Thoracic aorta (tissue), 2 donors: Measurements from ENCODE around the gene SLC44A3. TPM values are rescaled to one million over a fixed set of nuclear protein-coding genes. Genes with fewer than 3 reads are reported as not detected.

ENCODE experiments used
- ATAC-seq: fragments of 150-250 bp; one replicate; pipeline ENCODE4 v1.8.0; 2017; ENCODE audit warnings: low read depth; ENCODE audit not compliant: insufficient number of reproducible peaks, low FRiP score
- DNase-seq: peaks from one replicate; pipeline ENCODE4 v3.0.0-alpha.2; 2020; ENCODE audit warnings: low spot score
- H3K27ac ChIP-seq, 2 donors: fragments of 200-600 bp; sonication (generic); 1 replicate in 1 of 2; 2 replicates in 1 of 2; pipeline ENCODE4 v1.5.1; 2016; ENCODE audit warnings: mild to moderate bottlenecking in 2 of 2, moderate library complexity in 2 of 2
- H3K27me3 ChIP-seq: fragments of 200-600 bp; sonication (generic); replicated peaks from 2 replicates; pipeline ENCODE4 v1.6.0; 2016; ENCODE audit warnings: mild to moderate bottlenecking; ENCODE audit not compliant: insufficient read depth
- H3K36me3 ChIP-seq: fragments of 200-600 bp; sonication (generic); one replicate; pipeline ENCODE4 v1.5.1; 2016
- H3K4me1 ChIP-seq, 2 donors: fragments of 200-600 bp; sonication (generic); 1 replicate in 1 of 2; 2 replicates in 1 of 2; pipeline versions ENCODE4 v1.5.1 to v1.6.0; 2016; ENCODE audit warnings: low read depth in 2 of 2, mild to moderate bottlenecking in 1 of 2; ENCODE audit not compliant: control insufficient read depth in 1 of 2
- H3K4me3 ChIP-seq: fragments of 200-600 bp; sonication (generic); 2 replicates; pipeline ENCODE4 v1.5.1; 2016; ENCODE audit warnings: mild to moderate bottlenecking
- H3K9me3 ChIP-seq: fragments of 200-600 bp; sonication (generic); 2 replicates; pipeline ENCODE4 v1.5.1; 2016
- total RNA-seq, 2 donors: library from RNA; depleted of rRNA; stranded (reverse); fragments of >200 nt; gene quantifications; one replicate each; pipeline versions ENCODE4 v1.1.0 to v1.2.3, GENCODE V29; 2016
- TF ChIP-seq, protein P1 (sequence below): fragments of 200-600 bp; sonication (generic); IDR thresholded peaks from one replicate; pipeline ENCODE4 v1.5.1; 2019; ENCODE audit warnings: antibody characterized with exemption

Gene SLC44A3
- total RNA-seq, 2 donors from 2014 or later = 2.5 to 3.7 TPM

- H3K4me1 ChIP-seq = peaks cover 29 to 68% of the 10 kb centered on the region in 2 donors
- H3K27ac ChIP-seq = peak overlapping the region; percentile 99
- H3K36me3 ChIP-seq = no peaks in the 10 kb centered on the region
- no peaks in the 10 kb centered on the region for H3K27me3 ChIP-seq
- TF ChIP-seq, protein P1, sequence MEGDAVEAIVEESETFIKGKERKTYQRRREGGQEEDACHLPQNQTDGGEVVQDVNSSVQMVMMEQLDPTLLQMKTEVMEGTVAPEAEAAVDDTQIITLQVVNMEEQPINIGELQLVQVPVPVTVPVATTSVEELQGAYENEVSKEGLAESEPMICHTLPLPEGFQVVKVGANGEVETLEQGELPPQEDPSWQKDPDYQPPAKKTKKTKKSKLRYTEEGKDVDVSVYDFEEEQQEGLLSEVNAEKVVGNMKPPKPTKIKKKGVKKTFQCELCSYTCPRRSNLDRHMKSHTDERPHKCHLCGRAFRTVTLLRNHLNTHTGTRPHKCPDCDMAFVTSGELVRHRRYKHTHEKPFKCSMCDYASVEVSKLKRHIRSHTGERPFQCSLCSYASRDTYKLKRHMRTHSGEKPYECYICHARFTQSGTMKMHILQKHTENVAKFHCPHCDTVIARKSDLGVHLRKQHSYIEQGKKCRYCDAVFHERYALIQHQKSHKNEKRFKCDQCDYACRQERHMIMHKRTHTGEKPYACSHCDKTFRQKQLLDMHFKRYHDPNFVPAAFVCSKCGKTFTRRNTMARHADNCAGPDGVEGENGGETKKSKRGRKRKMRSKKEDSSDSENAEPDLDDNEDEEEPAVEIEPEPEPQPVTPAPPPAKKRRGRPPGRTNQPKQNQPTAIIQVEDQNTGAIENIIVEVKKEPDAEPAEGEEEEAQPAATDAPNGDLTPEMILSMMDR = no peak
- ATAC-seq (no peak), DNase-seq (no peak)
- H3K4me3 ChIP-seq = peak overlapping the region; percentile 92
- H3K9me3 ChIP-seq = no peaks in the 10 kb centered on the region
Observed at GRCh38 chr1:94925004-94925403, 104.8 kb downstream of the SLC44A3 start.

DNA sequence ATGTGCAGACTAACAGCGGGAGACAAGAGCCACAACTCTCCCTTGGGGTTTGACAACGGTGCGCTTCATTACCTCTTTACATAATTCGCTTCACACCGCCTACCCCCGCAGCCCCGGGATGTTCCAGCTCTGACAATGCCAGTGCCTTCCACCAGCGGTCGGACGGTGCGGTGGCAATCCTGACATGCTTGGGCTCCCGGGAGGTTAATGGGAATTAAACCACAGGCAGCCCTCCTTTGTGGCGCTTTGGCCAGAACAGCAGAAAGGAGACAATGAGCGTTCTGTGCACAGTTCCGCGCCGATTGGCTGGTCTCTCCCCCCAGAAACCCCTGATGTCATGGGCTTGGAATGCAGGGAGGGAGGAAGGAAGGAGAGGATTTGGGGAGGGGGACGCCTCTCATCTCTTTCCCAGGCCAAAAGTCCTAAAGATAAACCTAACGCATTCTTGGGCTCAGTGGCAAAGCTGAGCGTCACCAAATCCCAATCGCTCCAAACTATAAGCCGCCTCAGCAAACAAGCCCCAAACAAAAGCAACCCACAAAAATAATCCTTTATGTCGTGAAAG is 105.5 kb downstream of the SLC44A3 start:
- peaks cover 31 to 68% of the 10 kb centered on the region in 2 donors for H3K4me1 ChIP-seq
- TF ChIP-seq, protein P1 = no peak

DNA sequence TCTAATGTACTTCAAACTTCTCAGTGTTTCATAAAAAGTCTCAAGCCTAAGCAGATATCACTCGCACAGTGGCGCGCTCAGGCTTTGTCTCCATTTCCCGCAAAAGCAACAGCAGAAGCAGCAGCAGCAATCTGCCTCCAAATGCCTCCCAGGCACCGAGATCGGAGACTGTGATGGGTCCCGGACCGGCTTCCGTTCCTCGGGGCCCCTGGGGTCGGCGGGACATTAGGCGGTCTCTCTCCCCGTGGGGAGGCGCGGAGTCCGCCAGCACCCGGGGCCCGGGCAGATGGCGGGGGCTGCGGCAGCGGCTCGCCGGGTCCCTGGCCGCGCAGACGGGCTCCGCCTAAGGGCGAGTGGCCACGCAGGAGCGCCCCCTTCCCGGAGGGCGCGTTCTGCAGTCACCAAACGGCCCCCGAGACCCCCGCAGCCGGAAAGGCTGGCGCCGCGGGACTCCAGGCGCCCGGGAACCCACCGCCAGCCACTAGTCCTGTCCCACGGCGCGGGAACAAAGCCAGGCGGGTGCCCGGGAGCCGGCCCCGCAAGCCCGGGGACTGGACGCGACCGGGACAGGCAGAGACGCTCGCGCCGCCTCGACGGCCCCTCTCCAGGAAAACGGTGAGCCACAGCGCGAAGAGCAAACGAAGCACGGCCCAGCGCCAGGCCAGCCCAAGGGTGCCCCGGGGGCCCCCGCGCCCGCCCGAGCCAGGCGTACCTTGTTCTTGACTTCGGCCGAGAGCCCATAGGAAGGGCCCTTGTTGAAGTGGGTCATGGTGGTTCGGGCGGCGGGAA is 106.2 kb downstream of the SLC44A3 start:
- DNase-seq (no peak), ATAC-seq (peak; percentile 3)
- H3K27ac ChIP-seq = peak overlapping the region; percentile 99
- H3K9me3 ChIP-seq = no peaks in the 10 kb centered on the region
- peak overlapping the region; percentile 92 for H3K4me3 ChIP-seq
- TF ChIP-seq, protein P1 = peak; percentile 41
- H3K27me3 ChIP-seq = no peaks in the 10 kb centered on the region
- no peaks in the 10 kb centered on the region for H3K36me3 ChIP-seq
- peaks cover 24 to 68% of the 10 kb centered on the region in 2 donors for H3K4me1 ChIP-seq

More for the DNA sequence above, 105.5 kb downstream of the SLC44A3 start:
- H3K27ac ChIP-seq = peak overlapping the region; percentile 99
- H3K36me3 ChIP-seq = no peaks in the 10 kb centered on the region
- H3K9me3 ChIP-seq = no peaks in the 10 kb centered on the region
- peak overlapping the region; percentile 92 for H3K4me3 ChIP-seq
- H3K27me3 ChIP-seq = no peaks in the 10 kb centered on the region
- DNase-seq (no peak), ATAC-seq (peak; percentile 31)

GRCh38 chr1:94926915-94927404 is 106.8 kb downstream of the SLC44A3 start, which contains the start of gene CNN3:
CNN3 (minus strand) TSS chr1:94927110; CDS start chr1:94926894, 216 bp downstream.
- DNase-seq = peak; percentile 68
- Histone ChIP-seq H3K4me1 (peaks cover 23 to 64% of the 10 kb centered on the region in 2 donors), H3K27me3 (no peaks in the 10 kb centered on the region), H3K36me3 (no peaks in the 10 kb centered on the region), H3K27ac (peak within 1 kb of the TSS; percentile 99), H3K4me3 (peak within 1 kb of the TSS; percentile 92), H3K9me3 (no peaks in the 10 kb centered on the region)
- TF ChIP-seq, protein P1 = no peak
- peak; percentile 85 for ATAC-seq
